Hindlimb muscle (tissue), 1 donor: Measurements from ENCODE around the gene LYST. TPM values are rescaled to one million over a fixed set of nuclear protein-coding genes. Genes with fewer than 3 reads are reported as not detected.

Source experiments
- DNase-seq: peaks from one replicate; pipeline ENCODE4 v3.0.0-alpha.2; 2013
- polyA plus RNA-seq: library from polyadenylated mRNA; unstranded; fragments of 120-200 nt; gene quantifications from one replicate; pipeline ENCODE4 v1.2.1, GENCODE V29; 2013; ENCODE audit not compliant: insufficient read length

Gene LYST
- polyA plus RNA-seq, 1 donor, result 5.8 TPM

- DNase-seq, result no peak
Observed at GRCh38 chr1:235703506-235703905, 163.2 kb downstream of the LYST start.

DNA sequence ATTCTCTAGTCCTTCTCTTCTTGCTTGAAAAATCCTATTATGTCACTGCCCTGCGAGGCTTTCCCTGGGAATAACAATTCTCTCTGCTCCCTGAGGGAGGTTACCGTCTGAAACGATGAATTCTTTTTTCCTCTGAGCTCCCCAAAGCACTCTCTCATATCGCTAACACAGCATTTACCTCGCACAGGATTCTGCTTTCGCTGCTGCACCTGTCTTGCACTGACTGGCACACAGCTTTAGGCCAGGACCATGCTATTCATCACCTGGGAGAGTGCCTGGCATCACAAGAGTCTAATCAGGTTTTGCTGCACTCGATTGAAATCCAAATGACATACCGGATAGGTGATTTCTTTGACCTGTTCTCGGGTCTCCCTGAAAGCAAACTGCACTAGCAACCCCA is 164.3 kb downstream of the LYST start:
- no peak for DNase-seq

- no peak for DNase-seq
Observed at GRCh38 chr1:235697508-235697907, 169.2 kb downstream of the LYST start.

GRCh38 chr1:235689356-235689755 is 177.3 kb downstream of the LYST start:
- no peak for DNase-seq

GRCh38 chr1:235688096-235688495 is 178.6 kb downstream of the LYST start:
- DNase-seq, result no peak

DNA sequence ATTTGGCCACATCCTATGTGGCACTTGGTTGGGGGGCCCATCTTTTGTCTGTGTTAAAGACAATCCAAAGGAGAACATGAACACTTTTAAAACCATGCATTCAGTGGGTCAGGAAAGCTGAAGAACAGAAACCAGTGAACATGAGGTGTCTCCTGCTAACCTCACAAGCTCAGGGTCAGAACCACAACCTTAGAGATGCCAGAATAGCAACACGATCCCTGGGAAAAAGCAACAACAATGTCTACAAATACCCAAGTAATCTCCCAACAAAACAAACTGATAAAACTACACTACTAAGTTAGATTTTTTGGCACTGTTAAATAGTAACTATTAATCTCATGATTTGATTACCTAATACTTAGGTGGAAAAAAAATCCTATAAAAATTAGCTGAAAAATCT is 183.1 kb downstream of the LYST start:
- no peak for DNase-seq

DNA sequence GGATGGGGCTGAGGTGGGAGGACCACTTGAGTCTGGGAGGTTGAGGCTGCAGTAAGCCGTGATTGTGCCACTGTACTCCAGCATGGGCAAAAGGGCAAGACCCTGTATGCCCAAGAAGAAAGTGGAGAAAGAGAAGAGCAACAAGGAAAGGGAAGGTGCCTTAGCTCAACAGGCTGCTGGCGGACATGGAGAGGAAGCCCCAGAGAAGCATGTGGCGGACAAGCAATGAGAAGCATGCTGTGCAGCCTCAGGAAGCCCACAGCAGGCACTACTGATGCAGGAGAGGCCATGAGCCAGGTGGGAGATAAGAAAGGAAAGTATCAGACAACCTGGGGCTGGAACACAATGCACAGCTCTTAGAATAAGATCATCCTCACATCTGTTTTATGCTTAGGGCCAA is 184.5 kb downstream of the LYST start:
- DNase-seq, result no peak

DNA sequence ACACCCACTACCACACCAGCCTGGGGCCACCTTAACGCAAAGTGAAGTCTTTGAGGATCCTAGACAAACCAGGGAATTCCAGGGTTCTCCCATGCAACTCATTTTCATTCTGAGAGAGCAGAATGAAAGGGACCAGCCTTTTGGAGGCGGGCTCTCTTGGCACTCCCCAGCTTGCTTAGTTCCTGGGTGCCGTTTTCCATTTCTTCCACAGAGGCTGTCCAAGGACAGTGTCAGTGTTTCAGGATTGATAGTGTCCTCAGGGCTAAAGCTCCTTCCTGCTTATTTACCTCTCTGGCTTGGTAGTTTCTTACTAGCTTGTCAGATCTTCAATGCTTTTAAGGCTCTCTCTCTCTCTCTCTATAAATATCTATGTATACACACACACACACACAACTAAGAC is 187.1 kb downstream of the LYST start:
- DNase-seq, result no peak

- no peak for DNase-seq
Observed at GRCh38 chr1:235679005-235679404, 187.7 kb downstream of the LYST start.

GRCh38 chr1:235675152-235675890 is 191.4 kb downstream of the LYST start:
- no peak for DNase-seq

- DNase-seq, result no peak
Observed at GRCh38 chr1:235673981-235674380, 192.7 kb downstream of the LYST start.

GRCh38 chr1:235671992-235672391 is 194.7 kb downstream of the LYST start:
- no peak for DNase-seq

- no peak for DNase-seq
Observed at GRCh38 chr1:235670157-235670776, 196.4 kb downstream of the LYST start.

DNA sequence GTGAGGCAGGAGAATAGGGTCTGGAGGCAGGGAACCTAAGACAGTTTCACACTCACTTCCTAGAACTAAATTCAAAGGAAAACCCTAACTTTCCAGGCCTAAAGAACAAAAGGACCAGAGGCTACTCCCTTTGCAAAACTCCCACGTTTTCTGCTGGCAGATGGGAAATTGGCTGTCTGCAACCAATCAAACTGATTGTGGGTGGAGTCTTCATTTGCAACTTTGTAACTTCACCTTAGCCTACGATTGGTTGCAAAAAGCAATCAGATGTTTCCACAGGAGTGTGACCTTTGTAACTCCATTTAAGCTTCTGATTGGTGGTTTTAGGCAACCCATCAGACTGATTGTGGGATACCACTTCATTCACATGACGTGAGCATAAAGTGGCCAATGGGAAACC is 197.4 kb downstream of the LYST start:
- DNase-seq, result no peak

GRCh38 chr1:235663628-235664027 is 203.1 kb downstream of the LYST start:
- DNase-seq, result no peak

- DNase-seq, result no peak
Observed at GRCh38 chr1:235661568-235661967, 205.1 kb downstream of the LYST start.

DNA sequence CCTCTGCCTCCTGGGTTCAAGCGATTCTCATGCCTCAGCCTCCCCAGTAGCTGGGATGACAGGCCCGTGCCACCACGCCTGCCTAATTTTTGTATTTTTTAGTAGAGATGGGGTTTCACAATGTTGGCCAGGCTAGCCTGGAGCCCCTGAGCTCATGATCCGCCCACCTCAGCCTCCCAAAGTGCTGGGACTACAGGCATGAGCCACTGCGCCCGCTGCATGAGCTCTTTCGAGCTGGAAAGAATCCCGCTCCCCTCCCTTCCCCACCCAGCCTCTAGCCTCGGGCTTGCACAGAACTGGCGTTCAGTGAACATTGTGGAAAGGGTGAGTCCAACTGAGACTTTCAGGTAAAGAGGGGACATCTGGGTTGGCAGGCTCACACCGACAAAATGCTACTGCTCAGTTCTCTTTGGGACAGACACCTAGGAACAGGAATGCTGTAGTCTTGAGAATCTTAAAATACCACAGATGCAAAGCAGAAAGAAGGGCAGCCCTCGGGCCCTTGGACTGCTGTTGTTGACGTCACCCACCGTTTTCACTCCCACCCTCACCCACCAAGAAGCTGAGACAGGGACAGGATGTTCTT is 207.4 kb downstream of the LYST start:
- DNase-seq, result no peak

GRCh38 chr1:235657747-235658526 is 208.8 kb downstream of the LYST start:
- DNase-seq, result no peak

DNA sequence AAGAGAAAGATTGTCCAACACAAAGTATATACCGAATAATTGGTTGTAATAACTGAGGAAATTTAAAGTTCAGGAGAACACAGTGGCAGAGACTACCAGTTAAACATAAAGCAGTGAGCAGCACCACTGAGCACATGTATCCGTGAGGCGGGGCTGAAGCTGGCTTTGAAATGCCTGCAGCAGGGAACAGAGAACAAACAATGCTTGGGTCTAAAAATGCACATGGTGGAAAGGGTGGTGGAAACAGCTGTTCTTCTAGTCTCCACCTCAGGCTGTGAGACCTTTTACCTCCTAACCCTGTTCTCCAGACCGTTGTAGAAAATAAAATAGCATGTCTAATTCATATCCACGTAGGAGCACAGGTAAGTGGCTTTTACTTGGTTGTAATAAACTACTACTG is 209.4 kb downstream of the LYST start:
- DNase-seq, result no peak

DNA sequence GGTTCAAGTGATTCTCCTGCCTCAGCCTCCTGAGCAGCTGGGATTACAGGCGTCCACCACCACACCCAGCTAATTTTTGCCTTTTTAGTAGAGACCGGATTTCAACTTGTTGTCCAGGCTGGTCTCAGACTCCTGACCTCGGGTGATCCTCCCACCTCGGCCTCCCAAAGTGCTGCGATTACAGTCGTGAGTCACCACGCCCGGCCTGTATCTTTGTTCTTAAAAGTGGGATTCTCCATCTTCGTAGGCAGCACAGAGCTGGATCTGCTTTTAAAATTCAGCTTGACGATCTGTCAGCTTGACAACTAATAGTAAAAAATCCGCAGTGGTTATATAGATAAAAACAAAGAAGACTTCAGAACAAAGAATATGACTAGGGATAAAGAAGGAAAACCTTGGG is 214.3 kb downstream of the LYST start:
- no peak for DNase-seq

DNA sequence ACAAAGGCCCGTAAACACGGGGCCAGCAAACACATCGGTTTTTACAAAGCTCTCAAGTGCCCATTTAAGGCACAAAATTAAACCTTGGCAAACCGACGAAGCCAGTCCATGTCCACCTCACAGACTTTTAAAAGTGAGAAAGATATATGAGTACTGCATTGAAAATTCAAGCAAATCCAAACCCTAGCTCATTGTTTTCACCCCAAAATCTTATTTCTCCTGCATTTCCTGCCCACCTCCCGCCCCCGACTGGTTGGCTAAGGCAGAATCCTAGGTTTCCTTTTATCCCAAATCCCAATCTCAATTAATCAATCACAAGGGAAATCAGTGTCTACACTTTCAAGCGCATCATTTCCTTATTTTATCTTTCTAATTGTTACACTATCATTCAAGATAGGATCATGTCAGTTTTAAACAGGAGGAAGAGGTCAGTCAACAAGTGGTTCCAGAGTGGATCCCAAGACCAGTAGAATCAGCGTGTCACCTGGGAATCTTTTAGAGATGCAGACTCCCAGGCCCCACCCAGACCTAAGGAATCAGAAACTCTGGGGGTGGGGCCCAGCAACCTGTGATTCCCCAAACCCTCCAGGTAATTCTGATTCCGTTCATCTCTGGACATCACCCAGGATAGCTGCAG is 215.4 kb downstream of the LYST start:
- no peak for DNase-seq

GRCh38 chr1:235650341-235651169 is 216.2 kb downstream of the LYST start:
- no peak for DNase-seq
